Measurements from ENCODE around the gene KLC3. TPM values are rescaled to one million over a fixed set of nuclear protein-coding genes. Genes with fewer than 3 reads are reported as not detected.
A peak's percentile ranks its signal among the peaks of the same experiment; 100 is the strongest.

The KLC3 gene
- 0.52 TPM for total RNA-seq

- peak within 1 kb of the TSS in 1 of 3 donors; percentile 25 for H3K9ac ChIP-seq (ENCODE audit: low read depth in 1 of 3, low read length in 3 of 3)
- H3K27me3 ChIP-seq (ENCODE audit: control insufficient read depth in 3 of 3, insufficient read depth in 3 of 3, low read length in 3 of 3), result peaks cover 16 to 33% (median 26%) of the 10 kb centered on the region in 3 donors
- no peaks in the 10 kb centered on the region for H3K36me3 ChIP-seq (ENCODE audit: control insufficient read depth in 3 of 3, insufficient read depth in 3 of 3, low read length in 3 of 3)
- H3K4me3 ChIP-seq (ENCODE audit: low read length in 3 of 3), result no peak within 1 kb of the TSS
- H3K4me1 ChIP-seq (ENCODE audit: control insufficient read depth in 3 of 3, insufficient read depth in 3 of 3, low read length in 3 of 3), result peaks cover 2 to 13% (median 5%) of the 10 kb centered on the region in 3 donors
- no peaks in the 10 kb centered on the region for H3K9me3 ChIP-seq (ENCODE audit: control insufficient read depth in 3 of 3, low read length in 3 of 3)
- no peak within 1 kb of the TSS for H3K27ac ChIP-seq (ENCODE audit: low read depth, low read length)
Measured at GRCh38 chr19:45340232-45340898, at the start of gene KLC3. Gene KLC3, plus strand, starts transcription at chr19:45340750. Its CDS starts 4,792 bp downstream, at chr19:45345542.

- Histone ChIP-seq H3K4me3 (ENCODE audit: low read length in 3 of 3) (no peak overlapping the region), H3K9me3 (ENCODE audit: control insufficient read depth in 3 of 3, low read length in 3 of 3) (peaks cover 0 to 2% (median 0%) of the 10 kb centered on the region in 3 donors), H3K4me1 (ENCODE audit: control insufficient read depth in 3 of 3, insufficient read depth in 3 of 3, low read length in 3 of 3) (peaks cover 9 to 12% (median 11%) of the 10 kb centered on the region in 3 donors), H3K36me3 (ENCODE audit: control insufficient read depth in 3 of 3, insufficient read depth in 3 of 3, low read length in 3 of 3) (peaks cover 8 to 16% (median 10%) of the 10 kb centered on the region in 3 donors), H3K9ac (ENCODE audit: low read depth in 1 of 3, low read length in 3 of 3) (no peak overlapping the region), H3K27ac (ENCODE audit: low read depth, low read length) (no peak overlapping the region), H3K27me3 (ENCODE audit: control insufficient read depth in 3 of 3, insufficient read depth in 3 of 3, low read length in 3 of 3) (no peaks in the 10 kb centered on the region)
Measured at GRCh38 chr19:45291834-45292233, 48.7 kb upstream of the KLC3 start.

GRCh38 chr19:45293682-45294081 lies 46.9 kb upstream of the KLC3 start:
- no peak overlapping the region for H3K4me3 ChIP-seq (ENCODE audit: low read length in 3 of 3)
- no peak overlapping the region for H3K27ac ChIP-seq (ENCODE audit: low read depth, low read length)
- peaks cover 8 to 21% (median 9%) of the 10 kb centered on the region in 3 donors for H3K36me3 ChIP-seq (ENCODE audit: control insufficient read depth in 3 of 3, insufficient read depth in 3 of 3, low read length in 3 of 3)
- H3K9ac ChIP-seq (ENCODE audit: low read depth in 1 of 3, low read length in 3 of 3), result no peak overlapping the region
- H3K4me1 ChIP-seq (ENCODE audit: control insufficient read depth in 3 of 3, insufficient read depth in 3 of 3, low read length in 3 of 3), result peaks cover 9 to 12% (median 11%) of the 10 kb centered on the region in 3 donors
- H3K27me3 ChIP-seq (ENCODE audit: control insufficient read depth in 3 of 3, insufficient read depth in 3 of 3, low read length in 3 of 3), result no peaks in the 10 kb centered on the region
- peaks cover 0 to 2% (median 0%) of the 10 kb centered on the region in 3 donors for H3K9me3 ChIP-seq (ENCODE audit: control insufficient read depth in 3 of 3, low read length in 3 of 3)

- Histone ChIP-seq H3K4me3 (ENCODE audit: low read length in 3 of 3) (peak overlapping the region in 1 of 3 donors; percentile 1), H3K27ac (ENCODE audit: low read depth, low read length) (peak overlapping the region; percentile 29), H3K27me3 (ENCODE audit: control insufficient read depth in 3 of 3, insufficient read depth in 3 of 3, low read length in 3 of 3) (no peaks in the 10 kb centered on the region), H3K9ac (ENCODE audit: low read depth in 1 of 3, low read length in 3 of 3) (peak overlapping the region in 1 of 3 donors; percentile 28), H3K36me3 (ENCODE audit: control insufficient read depth in 3 of 3, insufficient read depth in 3 of 3, low read length in 3 of 3) (peaks cover 8 to 22% (median 9%) of the 10 kb centered on the region in 3 donors), H3K4me1 (ENCODE audit: control insufficient read depth in 3 of 3, insufficient read depth in 3 of 3, low read length in 3 of 3) (peaks cover 9 to 12% (median 11%) of the 10 kb centered on the region in 3 donors), H3K9me3 (ENCODE audit: control insufficient read depth in 3 of 3, low read length in 3 of 3) (peaks cover 0 to 2% (median 0%) of the 10 kb centered on the region in 3 donors)
Measured at GRCh38 chr19:45294291-45295029, 46.1 kb upstream of the KLC3 start.

- no peak overlapping the region for H3K4me3 ChIP-seq (ENCODE audit: low read length in 3 of 3)
- peaks cover 0 to 2% (median 0%) of the 10 kb centered on the region in 3 donors for H3K9me3 ChIP-seq (ENCODE audit: control insufficient read depth in 3 of 3, low read length in 3 of 3)
- no peak overlapping the region for H3K27ac ChIP-seq (ENCODE audit: low read depth, low read length)
- no peak overlapping the region for H3K9ac ChIP-seq (ENCODE audit: low read depth in 1 of 3, low read length in 3 of 3)
- no peaks in the 10 kb centered on the region for H3K27me3 ChIP-seq (ENCODE audit: control insufficient read depth in 3 of 3, insufficient read depth in 3 of 3, low read length in 3 of 3)
- peaks cover 2 to 20% (median 8%) of the 10 kb centered on the region in 3 donors for H3K36me3 ChIP-seq (ENCODE audit: control insufficient read depth in 3 of 3, insufficient read depth in 3 of 3, low read length in 3 of 3)
- peaks cover 9 to 12% (median 11%) of the 10 kb centered on the region in 3 donors for H3K4me1 ChIP-seq (ENCODE audit: control insufficient read depth in 3 of 3, insufficient read depth in 3 of 3, low read length in 3 of 3)
Measured at GRCh38 chr19:45295873-45296272, 44.7 kb upstream of the KLC3 start.

- Histone ChIP-seq H3K4me1 (ENCODE audit: control insufficient read depth in 3 of 3, insufficient read depth in 3 of 3, low read length in 3 of 3) (peaks cover 9 to 12% (median 11%) of the 10 kb centered on the region in 3 donors), H3K36me3 (ENCODE audit: control insufficient read depth in 3 of 3, insufficient read depth in 3 of 3, low read length in 3 of 3) (peaks cover 2 to 20% (median 5%) of the 10 kb centered on the region in 3 donors), H3K27ac (ENCODE audit: low read depth, low read length) (no peak overlapping the region), H3K4me3 (ENCODE audit: low read length in 3 of 3) (no peak overlapping the region), H3K9ac (ENCODE audit: low read depth in 1 of 3, low read length in 3 of 3) (no peak overlapping the region), H3K27me3 (ENCODE audit: control insufficient read depth in 3 of 3, insufficient read depth in 3 of 3, low read length in 3 of 3) (no peaks in the 10 kb centered on the region), H3K9me3 (ENCODE audit: control insufficient read depth in 3 of 3, low read length in 3 of 3) (peaks cover 0 to 2% (median 0%) of the 10 kb centered on the region in 3 donors)
Measured at GRCh38 chr19:45296355-45296754, 44.2 kb upstream of the KLC3 start.

- no peak overlapping the region for H3K9ac ChIP-seq (ENCODE audit: low read depth in 1 of 3, low read length in 3 of 3)
- peaks cover 9 to 12% (median 11%) of the 10 kb centered on the region in 3 donors for H3K4me1 ChIP-seq (ENCODE audit: control insufficient read depth in 3 of 3, insufficient read depth in 3 of 3, low read length in 3 of 3)
- no peak overlapping the region for H3K27ac ChIP-seq (ENCODE audit: low read depth, low read length)
- H3K9me3 ChIP-seq (ENCODE audit: control insufficient read depth in 3 of 3, low read length in 3 of 3), result peaks cover 0 to 2% (median 0%) of the 10 kb centered on the region in 3 donors
- no peak overlapping the region for H3K4me3 ChIP-seq (ENCODE audit: low read length in 3 of 3)
- H3K27me3 ChIP-seq (ENCODE audit: control insufficient read depth in 3 of 3, insufficient read depth in 3 of 3, low read length in 3 of 3), result no peaks in the 10 kb centered on the region
- peaks cover 2 to 20% (median 5%) of the 10 kb centered on the region in 3 donors for H3K36me3 ChIP-seq (ENCODE audit: control insufficient read depth in 3 of 3, insufficient read depth in 3 of 3, low read length in 3 of 3)
Measured at GRCh38 chr19:45297674-45298073, 42.9 kb upstream of the KLC3 start.

GRCh38 chr19:45298264-45298663 lies 42.3 kb upstream of the KLC3 start:
- no peak overlapping the region for H3K27ac ChIP-seq (ENCODE audit: low read depth, low read length)
- H3K9me3 ChIP-seq (ENCODE audit: control insufficient read depth in 3 of 3, low read length in 3 of 3), result peaks cover 0 to 2% (median 0%) of the 10 kb centered on the region in 3 donors
- H3K27me3 ChIP-seq (ENCODE audit: control insufficient read depth in 3 of 3, insufficient read depth in 3 of 3, low read length in 3 of 3), result no peaks in the 10 kb centered on the region
- H3K4me3 ChIP-seq (ENCODE audit: low read length in 3 of 3), result no peak overlapping the region
- no peak overlapping the region for H3K9ac ChIP-seq (ENCODE audit: low read depth in 1 of 3, low read length in 3 of 3)
- H3K4me1 ChIP-seq (ENCODE audit: control insufficient read depth in 3 of 3, insufficient read depth in 3 of 3, low read length in 3 of 3), result peaks cover 9 to 12% (median 11%) of the 10 kb centered on the region in 3 donors
- peaks cover 2 to 20% (median 5%) of the 10 kb centered on the region in 3 donors for H3K36me3 ChIP-seq (ENCODE audit: control insufficient read depth in 3 of 3, insufficient read depth in 3 of 3, low read length in 3 of 3)

- Histone ChIP-seq H3K27ac (ENCODE audit: low read depth, low read length) (no peak overlapping the region), H3K4me1 (ENCODE audit: control insufficient read depth in 3 of 3, insufficient read depth in 3 of 3, low read length in 3 of 3) (peaks cover 2 to 3% (median 2%) of the 10 kb centered on the region in 3 donors), H3K27me3 (ENCODE audit: control insufficient read depth in 3 of 3, insufficient read depth in 3 of 3, low read length in 3 of 3) (no peaks in the 10 kb centered on the region), H3K4me3 (ENCODE audit: low read length in 3 of 3) (no peak overlapping the region), H3K9ac (ENCODE audit: low read depth in 1 of 3, low read length in 3 of 3) (no peak overlapping the region), H3K36me3 (ENCODE audit: control insufficient read depth in 3 of 3, insufficient read depth in 3 of 3, low read length in 3 of 3) (peaks cover 3 to 15% (median 8%) of the 10 kb centered on the region in 3 donors), H3K9me3 (ENCODE audit: control insufficient read depth in 3 of 3, low read length in 3 of 3) (peaks cover 0 to 2% (median 0%) of the 10 kb centered on the region in 3 donors)
Measured at GRCh38 chr19:45299719-45300118, 40.8 kb upstream of the KLC3 start.

All from skeletal muscle tissue (tissue), 4 donors.